Left cardiac atrium (tissue), 4 donors: Measurements from ENCODE around the gene ARHGEF10L. TPM values are rescaled to one million over a fixed set of nuclear protein-coding genes. Genes with fewer than 3 reads are reported as not detected.

ENCODE experiments used
- ATAC-seq, 2 donors: fragments of 200-7000 bp; cut with Tn5 transposase; one replicate each; pipeline ENCODE4 v1.9.1; 2020; ENCODE audit warnings: mild to moderate bottlenecking in 2 of 2, moderate library complexity in 2 of 2
- DNase-seq: peaks from one replicate; pipeline ENCODE4 v3.0.0-alpha.2; 2020
- intact Hi-C, 2 donors: fragments of 100-400 bp; cut with DNase I; formaldehyde crosslinking; loops; one replicate each; pipeline versions ENCODE4 v1.14.1 to v1.15.1; 2022 to 2023
- total RNA-seq, 2 donors: library from RNA; stranded (reverse); fragmentation: NEBNext Ultra II Directional; extraction: Animal tissue kit (Norgen Biotek cat#: 25700); gene quantifications; one replicate each; pipeline ENCODE4 v1.2.1, GENCODE V29; 2021
- donor health status: DM: no; HTN: yes; CAD: no.
- donor health status: DM: no; HTN: yes; CAD: no; lungs with severe emphysema.
- donor health status: DM: yes; HTN: yes; CAD: no.
- donor health status: Dilated cardiomyopathy.

The ARHGEF10L gene
- total RNA-seq, 2 donors from 2014 or later = 40.6 to 44.9 TPM

- ATAC-seq = no peak
Measured at GRCh38 chr1:17699581-17699980, 160.1 kb downstream of the ARHGEF10L start.

GRCh38 chr1:17700945-17701810 lies 161.7 kb downstream of the ARHGEF10L start:
- DNase-seq (no peak), ATAC-seq (no peak)
- intact Hi-C loops = loop anchor here in 1 of 2 donors (10.0 kb wide), 1 partner anchor 64 kb away; no protein-coding TSS in a partner anchor

More at GRCh38 chr1:17699581-17699980, 160.1 kb downstream of the ARHGEF10L start:
- no peak for DNase-seq
- intact Hi-C loops = loop anchor here in 1 of 2 donors (10.0 kb wide), 1 partner anchor 125 kb away; no protein-coding TSS in a partner anchor

GRCh38 chr1:17704176-17704575 lies 164.7 kb downstream of the ARHGEF10L start:
- intact Hi-C loops = loop anchor here in 1 of 2 donors (10.0 kb wide), 1 partner anchor 61 kb away; no protein-coding TSS in a partner anchor
- ATAC-seq (no peak), DNase-seq (no peak)

- DNase-seq = no peak
- intact Hi-C loops = loop anchor here in 1 of 2 donors (10.0 kb wide), 1 partner anchor 58 kb away; no protein-coding TSS in a partner anchor
Measured at GRCh38 chr1:17706445-17706844, 166.9 kb downstream of the ARHGEF10L start.

GRCh38 chr1:17709981-17710380 lies 170.5 kb downstream of the ARHGEF10L start:
- ATAC-seq = no peak
- no peak for DNase-seq
- intact Hi-C loops = loop anchor here in 1 of 2 donors (10.0 kb wide), 1 partner anchor 55 kb away; no protein-coding TSS in a partner anchor

More at GRCh38 chr1:17706445-17706844, 166.9 kb downstream of the ARHGEF10L start:
- ATAC-seq = no peak

GRCh38 chr1:17710889-17711576 lies 171.5 kb downstream of the ARHGEF10L start:
- DNase-seq = no peak
- intact Hi-C loops = no loop called here
- ATAC-seq = no peak

GRCh38 chr1:17711577-17711910 lies 172.0 kb downstream of the ARHGEF10L start:
- intact Hi-C loops = no loop called here
- DNase-seq = no peak
- ATAC-seq = no peak

- intact Hi-C loops = no loop called here
- no peak for DNase-seq
- ATAC-seq = peak; percentile 22 to 47
Measured at GRCh38 chr1:17711941-17712340, 172.4 kb downstream of the ARHGEF10L start.

- intact Hi-C loops = no loop called here
- no peak for DNase-seq
- ATAC-seq = no peak
Measured at GRCh38 chr1:17713993-17714392, 174.5 kb downstream of the ARHGEF10L start.

- no peak for ATAC-seq
- intact Hi-C loops = no loop called here
- DNase-seq = no peak
Measured at GRCh38 chr1:17717594-17718535, 178.4 kb downstream of the ARHGEF10L start.

- no peak for DNase-seq
- intact Hi-C loops = no loop called here
- no peak for ATAC-seq
Measured at GRCh38 chr1:17719874-17720273, 180.4 kb downstream of the ARHGEF10L start.

- DNase-seq = no peak
- intact Hi-C loops = no loop called here
Measured at GRCh38 chr1:17721444-17721843, 181.9 kb downstream of the ARHGEF10L start.

GRCh38 chr1:17723684-17724083 lies 184.2 kb downstream of the ARHGEF10L start:
- no peak for ATAC-seq
- intact Hi-C loops = no loop called here
- no peak for DNase-seq

More at GRCh38 chr1:17721444-17721843, 181.9 kb downstream of the ARHGEF10L start:
- ATAC-seq = no peak

- ATAC-seq = no peak
- DNase-seq = no peak
- intact Hi-C loops = no loop called here
Measured at GRCh38 chr1:17724150-17724549, 184.7 kb downstream of the ARHGEF10L start.

- DNase-seq = no peak
- intact Hi-C loops = no loop called here
Measured at GRCh38 chr1:17725084-17725719, 185.7 kb downstream of the ARHGEF10L start.

GRCh38 chr1:17725811-17726582 lies 186.5 kb downstream of the ARHGEF10L start:
- DNase-seq (no peak), ATAC-seq (no peak)
- intact Hi-C loops = no loop called here

More at GRCh38 chr1:17725084-17725719, 185.7 kb downstream of the ARHGEF10L start:
- no peak for ATAC-seq

GRCh38 chr1:17728123-17728712 lies 188.7 kb downstream of the ARHGEF10L start:
- ATAC-seq = no peak
- intact Hi-C loops = no loop called here
- no peak for DNase-seq
